Measurements from ENCODE around the gene ACSL1. TPM values are rescaled to one million over a fixed set of nuclear protein-coding genes. Genes with fewer than 3 reads are reported as not detected.

The ACSL1 gene
- total and polyA plus RNA-seq, 2 donors (not counting 3 experiments of a cell fraction or from before 2014, with no cell fraction given) = 7.3 to 17.7 TPM

DNA sequence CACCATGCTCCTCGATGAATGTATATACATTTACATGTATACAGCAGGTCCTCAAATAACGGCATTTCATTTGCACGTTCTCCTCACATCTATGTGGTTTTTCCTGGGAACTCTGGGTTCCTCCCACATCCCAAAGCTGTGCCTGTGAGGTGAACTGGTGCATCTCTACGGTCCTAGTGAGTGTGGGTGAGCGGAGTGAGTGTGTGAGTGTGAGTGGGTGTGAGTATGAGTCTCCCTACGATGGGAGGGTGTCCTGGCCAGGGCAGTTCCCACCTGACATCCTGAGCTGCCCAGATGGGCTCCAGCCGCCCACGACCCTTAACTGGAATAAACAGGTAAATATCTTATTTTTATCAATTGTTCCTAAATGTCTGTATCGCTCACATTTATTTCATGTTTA is 40.0 kb downstream of the ACSL1 start:
- FAIRE-seq (no peak), DNase-seq (ENCODE audit: low read depth, low spot score) (no peak)
- H3K36me3 ChIP-seq (ENCODE audit: control insufficient read depth in 2 of 2, extremely low read depth in 1 of 2, insufficient read depth in 2 of 2, low read length in 2 of 2) = no peaks in the 10 kb centered on the region
- dilution Hi-C loops (cut with MboI; ENCODE audit: extremely low pct_ligation_motif_present, low sequenced_read_pairs) (no loop called here), intact Hi-C loops (cut with micrococcal nuclease) (no loop called here)
- H4K20me1 ChIP-seq (replicated peaks; ENCODE audit: control insufficient read depth, extremely low read depth, insufficient read depth, low read length) = no peaks in the 10 kb centered on the region
- H3K9me1 ChIP-seq (replicated peaks; ENCODE audit: control insufficient read depth, extremely low read depth, insufficient read depth, low read length) = no peaks in the 10 kb centered on the region
- no peak overlapping the region for H3K4me2 ChIP-seq (ENCODE audit: insufficient read depth, low read length)
- H3K4me3 ChIP-seq (replicated peaks in 1 of 3; ENCODE audit: insufficient read depth in 1 of 3, low read depth in 1 of 3, low read length in 3 of 3) = no peak overlapping the region
- no TSS peak for BruUV-seq (replicated peaks)
- peaks cover 7% of the 10 kb centered on the region for H3K4me1 ChIP-seq (ENCODE audit: control insufficient read depth, extremely low read depth, insufficient read depth, low read length)
- no peaks in the 10 kb centered on the region for H3K27me3 ChIP-seq (ENCODE audit: control insufficient read depth in 2 of 2, insufficient read depth in 2 of 2, low read length in 2 of 2)
- no peaks in the 10 kb centered on the region for H3K79me2 ChIP-seq (ENCODE audit: control insufficient read depth, insufficient read depth, low read length)
- no peak overlapping the region for H3K27ac ChIP-seq (ENCODE audit: insufficient read depth, low read depth, low read length)
- no peaks in the 10 kb centered on the region for H3K9me3 ChIP-seq (replicated peaks; ENCODE audit: control insufficient read depth, insufficient read depth, low read length)
- no peak overlapping the region for H3K9ac ChIP-seq (replicated peaks; ENCODE audit: extremely low read depth, insufficient read depth, low read length)
- ChIA-PET CTCF (no interaction called here), POLR2A (no interaction called here)
- no peak overlapping the region for H2AFZ ChIP-seq (ENCODE audit: low read depth, low read length)
- TF ChIP-seq MAX (IDR thresholded peaks at IDR 0.05; ENCODE audit: insufficient read depth, insufficient read length) (no peak), MYC (IDR thresholded peaks at IDR 0.05; ENCODE audit: low read depth, low read length) (no peak), JUN (IDR thresholded peaks at IDR 0.05; ENCODE audit: borderline replicate concordance, insufficient read depth, insufficient read length, low read depth) (no peak), GATA2 (IDR thresholded peaks at IDR 0.05; ENCODE audit: insufficient read depth, insufficient read length, low read depth, low read length) (no peak), POLR2AphosphoS5 (IDR thresholded peaks at IDR 0.05; ENCODE audit: insufficient read depth, low read depth, low read length) (no peak)
- TF ChIP-seq, protein P1, sequence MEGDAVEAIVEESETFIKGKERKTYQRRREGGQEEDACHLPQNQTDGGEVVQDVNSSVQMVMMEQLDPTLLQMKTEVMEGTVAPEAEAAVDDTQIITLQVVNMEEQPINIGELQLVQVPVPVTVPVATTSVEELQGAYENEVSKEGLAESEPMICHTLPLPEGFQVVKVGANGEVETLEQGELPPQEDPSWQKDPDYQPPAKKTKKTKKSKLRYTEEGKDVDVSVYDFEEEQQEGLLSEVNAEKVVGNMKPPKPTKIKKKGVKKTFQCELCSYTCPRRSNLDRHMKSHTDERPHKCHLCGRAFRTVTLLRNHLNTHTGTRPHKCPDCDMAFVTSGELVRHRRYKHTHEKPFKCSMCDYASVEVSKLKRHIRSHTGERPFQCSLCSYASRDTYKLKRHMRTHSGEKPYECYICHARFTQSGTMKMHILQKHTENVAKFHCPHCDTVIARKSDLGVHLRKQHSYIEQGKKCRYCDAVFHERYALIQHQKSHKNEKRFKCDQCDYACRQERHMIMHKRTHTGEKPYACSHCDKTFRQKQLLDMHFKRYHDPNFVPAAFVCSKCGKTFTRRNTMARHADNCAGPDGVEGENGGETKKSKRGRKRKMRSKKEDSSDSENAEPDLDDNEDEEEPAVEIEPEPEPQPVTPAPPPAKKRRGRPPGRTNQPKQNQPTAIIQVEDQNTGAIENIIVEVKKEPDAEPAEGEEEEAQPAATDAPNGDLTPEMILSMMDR (IDR thresholded peaks at IDR 0.05; ENCODE audit: extremely low read depth in 1 of 2, insufficient read depth in 1 of 2, low read depth in 1 of 2, low read length in 2 of 2) = no peak

Measured in endothelial cell of umbilical vein (primary cell).